IMR-90 (cell line): ENCODE data around the gene ATP6AP1. TPM values are rescaled to one million over a fixed set of nuclear protein-coding genes. Genes with fewer than 3 reads are reported as not detected.

Experiments
- ATAC-seq: fragments of 200-7000 bp; cut with Tn5 transposase; 2 replicates; pipeline ENCODE4 v1.9.1; 2020; ENCODE audit warnings: low read depth, mild to moderate bottlenecking, moderate library complexity
- BruUV-seq: library from RNA; stranded (reverse); fragments of 400-500 nt; replicated peaks from 2 replicates; lab custom pipeline; 2021; lab: Mats Ljungman, UMichigan
- CTCF ChIA-PET: fragments of 300-600 bp; formaldehyde crosslinking; extraction: SDS; loops from one replicate; lab custom pipeline; 2021; ENCODE audit warnings: antibody characterized with exemption; lab: Yijun Ruan, JAX
- POLR2A ChIA-PET: fragments of 300-600 bp; sonication (Branson Sonifier 250); formaldehyde crosslinking; loops from one replicate; lab custom pipeline; 2022; ENCODE audit warnings: antibody characterized with exemption; ENCODE audit not compliant: unreplicated experiment; lab: Charles Lee
- DNase-seq: peaks from one replicate; pipeline ENCODE4 v3.0.0; 2013
- H2AFZ ChIP-seq: replicated peaks from 2 replicates; pipeline ENCODE3; 2013; ENCODE audit warnings: low read length, mild to moderate bottlenecking; ENCODE audit not compliant: poor library complexity
- H2AK5ac ChIP-seq: 2 replicates; pipeline ENCODE4 v1.6.1; 2013; ENCODE audit warnings: low read depth, low read length, inconsistent platforms
- H2AK9ac ChIP-seq: replicated peaks from 2 replicates; pipeline ENCODE3; 2013; ENCODE audit warnings: mild to moderate bottlenecking, low read depth, low read length, moderate library complexity; ENCODE audit not compliant: poor library complexity
- H2BK120ac ChIP-seq: 2 replicates; pipeline ENCODE4 v1.6.1; 2013; ENCODE audit warnings: low read depth, low read length, inconsistent platforms
- H2BK15ac ChIP-seq: 3 replicates; pipeline ENCODE4 v1.6.1; 2013; ENCODE audit warnings: low read depth, low read length, inconsistent platforms
- H2BK20ac ChIP-seq: 2 replicates; pipeline ENCODE4 v1.6.1; 2013; ENCODE audit warnings: low read depth, mild to moderate bottlenecking, inconsistent platforms, low read length, moderate library complexity
- H2BK5ac ChIP-seq: 2 replicates; pipeline ENCODE4 v1.6.1; 2013; ENCODE audit warnings: mild to moderate bottlenecking, low read depth, low read length, inconsistent platforms; ENCODE audit not compliant: poor library complexity, severe bottlenecking
- H3K14ac ChIP-seq: replicated peaks from 2 replicates; pipeline ENCODE4 v1.6.1; 2013; ENCODE audit warnings: low read depth, low read length, inconsistent platforms
- H3K18ac ChIP-seq: 2 replicates; pipeline ENCODE4 v1.6.1; 2013; ENCODE audit warnings: low read depth, low read length, control low read depth
- H3K23ac ChIP-seq: 2 replicates; pipeline ENCODE4 v1.6.1; 2013; ENCODE audit warnings: low read depth, low read length, inconsistent platforms
- H3K27ac ChIP-seq: 2 replicates; pipeline ENCODE4 v1.5.1; 2013; ENCODE audit warnings: mild to moderate bottlenecking, control low read depth, low read length; ENCODE audit not compliant: insufficient read depth
- H3K27me3 ChIP-seq: 2 replicates; pipeline ENCODE4 v1.6.1; 2013; ENCODE audit warnings: low read length; ENCODE audit not compliant: control insufficient read depth, insufficient read depth
- H3K36me3 ChIP-seq: 2 replicates; pipeline ENCODE4 v1.6.1; 2013; ENCODE audit warnings: low read length, mixed read lengths; ENCODE audit not compliant: control insufficient read depth, insufficient read depth
- H3K4ac ChIP-seq: 2 replicates; pipeline ENCODE4 v1.6.1; 2013; ENCODE audit warnings: low read depth, low read length, inconsistent platforms
- H3K4me1 ChIP-seq: 2 replicates; pipeline ENCODE4 v1.6.1; 2013; ENCODE audit warnings: low read length, mixed read lengths; ENCODE audit not compliant: control insufficient read depth, insufficient read depth
- H3K4me2 ChIP-seq: 2 replicates; pipeline ENCODE4 v1.6.1; 2013; ENCODE audit warnings: low read depth, mild to moderate bottlenecking, control low read depth, low read length, moderate library complexity
- H3K4me3 ChIP-seq: 2 replicates; pipeline ENCODE4 v1.5.1; 2013; ENCODE audit warnings: low read depth, mild to moderate bottlenecking, control low read depth, low read length, moderate library complexity; ENCODE audit not compliant: insufficient read depth
- H3K56ac ChIP-seq: 2 replicates; pipeline ENCODE4 v1.6.1; 2013; ENCODE audit warnings: low read length, inconsistent platforms; ENCODE audit not compliant: insufficient read depth; ENCODE audit errors: extremely low read depth
- H3K79me1 ChIP-seq, 2 experiments: 2 replicates each; pipeline ENCODE4 v1.6.1; 2013; ENCODE audit warnings: low read length in 2 of 2, inconsistent platforms in 1 of 2, low read depth in 1 of 2
- H3K9ac ChIP-seq: 2 replicates; pipeline ENCODE4 v1.6.1; 2013; ENCODE audit warnings: low read depth, low read length, control low read depth
- H3K9me1 ChIP-seq: 2 replicates; pipeline ENCODE4 v1.6.1; 2013; ENCODE audit warnings: low read length, inconsistent platforms; ENCODE audit not compliant: insufficient read depth
- H3K9me3 ChIP-seq: 2 replicates; pipeline ENCODE4 v1.6.1; 2013; ENCODE audit warnings: low read length; ENCODE audit not compliant: control insufficient read depth, insufficient read depth
- H4K20me1 ChIP-seq: 2 replicates; pipeline ENCODE4 v1.6.1; 2013; ENCODE audit warnings: low read length, inconsistent platforms; ENCODE audit not compliant: insufficient read depth
- H4K5ac ChIP-seq: 2 replicates; pipeline ENCODE4 v1.6.1; 2013; ENCODE audit warnings: mild to moderate bottlenecking, low read depth, low read length, control low read depth
- H4K8ac ChIP-seq, 2 experiments: 2 replicates each; pipeline ENCODE4 v1.6.1; 2013; ENCODE audit warnings: low read depth in 2 of 2, low read length in 2 of 2, control low read depth in 1 of 2, inconsistent platforms in 1 of 2
- H4K91ac ChIP-seq: 2 replicates; pipeline ENCODE4 v1.6.1; 2013; ENCODE audit warnings: low read depth, low read length, inconsistent platforms; ENCODE audit not compliant: insufficient read depth
- CHD1 ChIP-seq: IDR thresholded peaks from 2 replicates; pipeline ENCODE4 v1.6.1; 2012; ENCODE audit warnings: low read depth, low read length, improper control_type of control experiment
- NFE2L2 ChIP-seq: fragments of 150-350 bp; IDR thresholded peaks from 2 replicates; pipeline ENCODE4 v1.6.1; 2016; ENCODE audit warnings: low read depth, mild to moderate bottlenecking, low read length
- WGBS, 2 experiments: methylation state at CpG; one replicate each; pipeline versions ENCODE4 v1.1.5 to v1.1.7; 2013; ENCODE audit warnings: missing lambda C conversion rate in 2 of 2; ENCODE audit not compliant: insufficient read length in 1 of 2; ENCODE audit errors: extremely low coverage in 2 of 2; 5-methylcytosine and 5-hydroxymethylcytosine counted together
- dilution Hi-C: fragments of 300-500 bp; cut with HindIII; formaldehyde crosslinking; loops from one replicate; pipeline ENCODE4 v1.14.3; 2018; ENCODE audit warnings: low sequenced_read_pairs; ENCODE audit not compliant: unreplicated experiment
- in situ Hi-C: fragments of 300-500 bp; cut with MboI; formaldehyde crosslinking; loops from 3 replicates; pipeline ENCODE4 v1.14.3; 2019; ENCODE audit warnings: low sequenced_read_pairs, inconsistent platforms, mixed read lengths
- intact Hi-C: fragments of 100-400 bp; cut with micrococcal nuclease; formaldehyde crosslinking; loops from 2 replicates; pipeline ENCODE4 v1.10.0; 2022
- polyA plus RNA-seq, 3 experiments: library from polyadenylated mRNA; depleted of rRNA; stranded (reverse); fragments of >200 nt; gene quantifications; 2 replicates each; pipeline ENCODE4 v1.2.3, GENCODE V29; 2012; ENCODE audit warnings: low replicate concordance in 1 of 3
- total RNA-seq: library from RNA; depleted of rRNA; stranded (reverse); fragments of >200 nt; gene quantifications from 2 replicates; pipeline ENCODE4 v1.2.3, GENCODE V29; 2012

ATP6AP1 gene
- total and polyA plus RNA-seq, 2 of the 4 experiments (the other 2 are of a cell fraction): 13.8 to 96.7 TPM

- no peak overlapping the region for H3K18ac ChIP-seq
- no peak overlapping the region for H3K23ac ChIP-seq
- no TSS peak for BruUV-seq
- CTCF ChIA-PET: no interaction called here
- no peak overlapping the region for H2AFZ ChIP-seq
- no peak overlapping the region for H3K14ac ChIP-seq
- peaks cover 28% of the 10 kb centered on the region for H4K20me1 ChIP-seq
- intact Hi-C loops: no loop called here
- peaks cover 11 to 24% of the 10 kb centered on the region in 2 experiments for H3K79me1 ChIP-seq
- H2BK15ac ChIP-seq: no peak overlapping the region
- no peak overlapping the region for H2BK20ac ChIP-seq
- in situ Hi-C loops: no loop called here
- H3K56ac ChIP-seq: no peak overlapping the region
- no peak overlapping the region for H4K8ac ChIP-seq
- no peak overlapping the region for H3K27ac ChIP-seq
- ATAC-seq: no peak
- no peak overlapping the region for H2AK9ac ChIP-seq
- no peaks in the 10 kb centered on the region for H3K9me1 ChIP-seq
- H3K27me3 ChIP-seq: no peaks in the 10 kb centered on the region
- dilution Hi-C loops: no loop called here
- H4K5ac ChIP-seq: no peak overlapping the region
- H3K9ac ChIP-seq: no peak overlapping the region
- no peak overlapping the region for H2BK5ac ChIP-seq
- 83% methylated on average over 1 of the region's 16 CpGs; no CpG with 5 or more reads in 1 of the 2 experiments for WGBS, 2 experiments
- POLR2A ChIA-PET: no interaction called here
- no peak overlapping the region for H2AK5ac ChIP-seq
- no peak overlapping the region for H3K4me2 ChIP-seq
- H3K36me3 ChIP-seq: peaks cover 13% of the 10 kb centered on the region
- no peaks in the 10 kb centered on the region for H3K9me3 ChIP-seq
- no peak for DNase-seq
- TF ChIP-seq CHD1 (no peak), NFE2L2 (no peak)
- H4K91ac ChIP-seq: no peak overlapping the region
- peaks cover 5% of the 10 kb centered on the region for H3K4me1 ChIP-seq
- no peak overlapping the region for H3K4ac ChIP-seq
- H2BK120ac ChIP-seq: no peak overlapping the region
- no peak overlapping the region for H3K4me3 ChIP-seq
Measured at GRCh38 chrX:154404625-154405192, 23.8 kb upstream of the ATP6AP1 start.
